Activated CD4-positive, alpha-beta T cell treated with anti-CD3 and anti-CD28 coated beads for 36 hours (primary cell): ENCODE results near the gene SBK3. TPM values are rescaled to one million over a fixed set of nuclear protein-coding genes. Genes with fewer than 3 reads are reported as not detected.

Source experiments
- ATAC-seq: fragments of 200-7000 bp; cut with Tn5 transposase; one replicate; pipeline ENCODE4 v1.10.0; 2021; ENCODE audit warnings: mild to moderate bottlenecking, moderate library complexity
- CTCF ChIA-PET: fragments of 350-600 bp; sonication (Branson Sonifier 250); formaldehyde crosslinking; loops from one replicate; lab custom pipeline; 2021; ENCODE audit warnings: antibody characterized with exemption; lab: Charles Lee
- POLR2A ChIA-PET: fragments of 350-600 bp; sonication (Branson Sonifier 250); formaldehyde crosslinking; loops from one replicate; lab custom pipeline; 2021; ENCODE audit warnings: antibody characterized with exemption, inconsistent platforms; lab: Charles Lee
- DNase-seq: peaks from one replicate; pipeline ENCODE4 v3.0.0-alpha.2; 2020
- H3K27ac Mint-ChIP-seq: one replicate; pipeline ENCODE4 v1.8.0; 2021; ENCODE audit warnings: mixed read lengths
- H3K27me3 Mint-ChIP-seq: one replicate; pipeline ENCODE4 v1.8.0; 2021; ENCODE audit warnings: mixed read lengths
- H3K36me3 Mint-ChIP-seq: one replicate; pipeline ENCODE4 v1.8.0; 2021; ENCODE audit warnings: low read depth, mixed read lengths
- H3K4me1 Mint-ChIP-seq: one replicate; pipeline ENCODE4 v1.8.0; 2021; ENCODE audit warnings: mixed read lengths
- H3K4me3 Mint-ChIP-seq: one replicate; pipeline ENCODE4 v1.8.0; 2021; ENCODE audit warnings: mild to moderate bottlenecking, moderate library complexity, mixed read lengths
- H3K9me3 Mint-ChIP-seq: one replicate; pipeline ENCODE4 v1.8.0; 2021; ENCODE audit warnings: low read depth, mixed read lengths
- intact Hi-C, 2 experiments: fragments of 100-400 bp; cut with DNase I in 1 of 2; cut with micrococcal nuclease in 1 of 2; formaldehyde crosslinking; loops; one replicate each; pipeline versions ENCODE4 v1.14.2 to v1.15.1; 2022 to 2024; cut with DNase I, micrococcal nuclease
- total RNA-seq, 2 experiments: library from RNA; stranded (reverse); gene quantifications; one replicate each; pipeline ENCODE4 v1.2.3, GENCODE V29; 2021

The SBK3 gene
- total RNA-seq, result not detected

- ATAC-seq, result no peak
- intact Hi-C loops, result no loop called here
- H3K4me1 Mint-ChIP-seq, result no peaks in the 10 kb centered on the region
- H3K27me3 Mint-ChIP-seq, result peaks cover 23% of the 10 kb centered on the region
- DNase-seq, result no peak
- ChIA-PET CTCF (no interaction called here), POLR2A (no interaction called here)
- no peaks in the 10 kb centered on the region for H3K36me3 Mint-ChIP-seq
- H3K27ac Mint-ChIP-seq, result no peak within 1 kb of the TSS
- H3K4me3 Mint-ChIP-seq, result no peak within 1 kb of the TSS
- no peaks in the 10 kb centered on the region for H3K9me3 Mint-ChIP-seq
Observed at GRCh38 chr19:55545443-55545842, at the start of gene SBK3. Gene SBK3 (minus strand): TSS chr19:55545543. CDS start chr19:55545543, 0 bp downstream.

GRCh38 chr19:55593096-55593772, 47.9 kb upstream of the SBK3 start:
- Mint-ChIP-seq H3K27ac (no peak overlapping the region), H3K9me3 (no peaks in the 10 kb centered on the region), H3K36me3 (peaks cover 40% of the 10 kb centered on the region), H3K27me3 (no peaks in the 10 kb centered on the region), H3K4me3 (no peak overlapping the region), H3K4me1 (peaks cover 6% of the 10 kb centered on the region)
- intact Hi-C loops, result no loop called here
- ATAC-seq (no peak), DNase-seq (no peak)
- CTCF ChIA-PET, result interaction anchor here (0.9 kb wide), 1 partner anchor 28 kb away, joined by 3 read pairs; no protein-coding TSS in a partner anchor
- POLR2A ChIA-PET, result no interaction called here

GRCh38 chr19:55592391-55593090, 47.2 kb upstream of the SBK3 start:
- Mint-ChIP-seq H3K4me3 (no peak overlapping the region), H3K27ac (no peak overlapping the region), H3K36me3 (peaks cover 37% of the 10 kb centered on the region), H3K27me3 (no peaks in the 10 kb centered on the region), H3K9me3 (no peaks in the 10 kb centered on the region), H3K4me1 (peaks cover 6% of the 10 kb centered on the region)
- intact Hi-C loops, result no loop called here
- POLR2A ChIA-PET, result no interaction called here
- ATAC-seq, result no peak
- CTCF ChIA-PET, result no interaction called here
- DNase-seq, result no peak

GRCh38 chr19:55591555-55591954, 46.2 kb upstream of the SBK3 start:
- Mint-ChIP-seq H3K36me3 (peaks cover 31% of the 10 kb centered on the region), H3K27me3 (no peaks in the 10 kb centered on the region), H3K27ac (no peak overlapping the region), H3K9me3 (no peaks in the 10 kb centered on the region), H3K4me1 (peaks cover 8% of the 10 kb centered on the region), H3K4me3 (no peak overlapping the region)
- ATAC-seq, result no peak
- ChIA-PET CTCF (no interaction called here), POLR2A (no interaction called here)
- no peak for DNase-seq
- intact Hi-C loops, result no loop called here

GRCh38 chr19:55590617-55591016, 45.3 kb upstream of the SBK3 start:
- Mint-ChIP-seq H3K9me3 (no peaks in the 10 kb centered on the region), H3K4me3 (no peak overlapping the region), H3K27me3 (no peaks in the 10 kb centered on the region), H3K4me1 (peaks cover 14% of the 10 kb centered on the region), H3K36me3 (peaks cover 23% of the 10 kb centered on the region), H3K27ac (no peak overlapping the region)
- ATAC-seq, result no peak
- CTCF ChIA-PET, result no interaction called here
- peak; percentile 44 for DNase-seq
- intact Hi-C loops, result no loop called here
- POLR2A ChIA-PET, result no interaction called here

- H3K36me3 Mint-ChIP-seq, result peaks cover 18% of the 10 kb centered on the region
- peaks cover 19% of the 10 kb centered on the region for H3K4me1 Mint-ChIP-seq
- no peak for DNase-seq
- no peaks in the 10 kb centered on the region for H3K9me3 Mint-ChIP-seq
- no peak for ATAC-seq
- intact Hi-C loops, result no loop called here
- no peaks in the 10 kb centered on the region for H3K27me3 Mint-ChIP-seq
- CTCF ChIA-PET, result interaction anchor here (1.7 kb wide), 1 partner anchor 16 kb away, joined by 6 read pairs; no protein-coding TSS in a partner anchor
- H3K4me3 Mint-ChIP-seq, result no peak overlapping the region
- POLR2A ChIA-PET, result no interaction called here
- H3K27ac Mint-ChIP-seq, result no peak overlapping the region
Observed at GRCh38 chr19:55590109-55590508, 44.8 kb upstream of the SBK3 start.

- DNase-seq (no peak), ATAC-seq (no peak)
- Mint-ChIP-seq H3K4me3 (no peak overlapping the region), H3K4me1 (peaks cover 19% of the 10 kb centered on the region), H3K27ac (no peak overlapping the region), H3K27me3 (no peaks in the 10 kb centered on the region), H3K36me3 (peaks cover 10% of the 10 kb centered on the region), H3K9me3 (no peaks in the 10 kb centered on the region)
- intact Hi-C loops, result loop anchor here in 1 of 2 experiments (5.0 kb wide), 1 partner anchor 724 kb away; the partner anchor contains the start of gene ZSCAN5A
- ChIA-PET POLR2A (no interaction called here), CTCF (interaction anchor here (1.7 kb wide), 1 partner anchor 18 kb away, joined by 6 read pairs; no protein-coding TSS in a partner anchor)
Observed at GRCh38 chr19:55588738-55589137, 43.4 kb upstream of the SBK3 start.

GRCh38 chr19:55586976-55587668, 41.8 kb upstream of the SBK3 start:
- DNase-seq, result peak; percentile 97
- Mint-ChIP-seq H3K27me3 (no peaks in the 10 kb centered on the region), H3K4me3 (peak overlapping the region; percentile 71), H3K9me3 (no peaks in the 10 kb centered on the region), H3K4me1 (peaks cover 20% of the 10 kb centered on the region), H3K36me3 (peaks cover 8% of the 10 kb centered on the region), H3K27ac (peak overlapping the region; percentile 37)
- intact Hi-C loops, result loop anchor here (1.0 to 5.0 kb wide), 6 partner anchors 12 to 725 kb away; partner anchors contain the start of genes FIZ1 (in 2 of the 2), ISOC2 (in 1 of the 2), ZNF784 (in 1 of the 2) and ZNF865 (in 1 of the 2)
- POLR2A ChIA-PET, result interaction anchor here (0.7 to 1.0 kb wide), 2 partner anchors 12 to 658 kb away, joined by 3 to 4 read pairs; partner anchors contain the start of gene FIZ1
- CTCF ChIA-PET, result interaction anchor here (0.9 to 1.5 kb wide), 5 partner anchors 13 to 47 kb away, joined by 3 to 11 read pairs (median 5); no protein-coding TSS in a partner anchor
- peak; percentile 99 for ATAC-seq

GRCh38 chr19:55585658-55586339, 40.5 kb upstream of the SBK3 start:
- H3K4me3 Mint-ChIP-seq, result peak overlapping the region; percentile 71

GRCh38 chr19:55584871-55585270, 39.5 kb upstream of the SBK3 start:
- Mint-ChIP-seq H3K36me3 (peaks cover 4% of the 10 kb centered on the region), H3K27me3 (no peaks in the 10 kb centered on the region), H3K9me3 (no peaks in the 10 kb centered on the region), H3K27ac (no peak overlapping the region), H3K4me3 (no peak overlapping the region), H3K4me1 (peaks cover 33% of the 10 kb centered on the region)
- ChIA-PET POLR2A (no interaction called here), CTCF (interaction anchor here (0.5 to 1.9 kb wide), 2 partner anchors 11 to 22 kb away, joined by 3 to 4 read pairs; no protein-coding TSS in a partner anchor)
- ATAC-seq (no peak), DNase-seq (no peak)
- intact Hi-C loops, result loop anchor here (5.0 kb wide), 2 partner anchors 57 to 727 kb away; partner anchors contain the start of genes ZNF580 (in 1 of the 2), ZNF581 (in 1 of the 2) and ZSCAN5A (in 1 of the 2)

More at GRCh38 chr19:55585658-55586339, 40.5 kb upstream of the SBK3 start:
- Mint-ChIP-seq H3K36me3 (no peaks in the 10 kb centered on the region), H3K4me1 (peaks cover 32% of the 10 kb centered on the region), H3K27ac (peak overlapping the region; percentile 43), H3K27me3 (no peaks in the 10 kb centered on the region), H3K9me3 (no peaks in the 10 kb centered on the region)
- POLR2A ChIA-PET, result interaction anchor here (1.1 kb wide), 1 partner anchor 13 kb away, joined by 3 read pairs; the partner anchor contains the start of gene FIZ1
- DNase-seq (peak; percentile 74), ATAC-seq (peak; percentile 39)
- intact Hi-C loops, result loop anchor here in 1 of 2 experiments (5.0 kb wide), 1 partner anchor 727 kb away; the partner anchor contains the start of gene ZSCAN5A
- CTCF ChIA-PET, result interaction anchor here (0.7 to 1.2 kb wide), 3 partner anchors 19 to 109 kb away, joined by 3 read pairs; partner anchors contain the start of gene ZNF628
